B cell (primary cell): Measurements from ENCODE around the gene MAN1B1. TPM values are rescaled to one million over a fixed set of nuclear protein-coding genes. Genes with fewer than 3 reads are reported as not detected.

Source experiments
- ATAC-seq: fragments of 200-7000 bp; cut with Tn5 transposase; one replicate; pipeline ENCODE4 v1.10.0; 2021; ENCODE audit warnings: low read depth, mild to moderate bottlenecking, moderate number of reproducible peaks, moderate library complexity
- CTCF ChIA-PET: fragments of 350-600 bp; sonication (Branson Sonifier 250); formaldehyde crosslinking; loops from one replicate; lab custom pipeline; 2021; ENCODE audit warnings: antibody characterized with exemption, inconsistent platforms; lab: Charles Lee
- POLR2A ChIA-PET: fragments of 350-600 bp; sonication (Branson Sonifier 250); formaldehyde crosslinking; loops from one replicate; lab custom pipeline; 2021; ENCODE audit warnings: antibody characterized with exemption; lab: Charles Lee
- DNase-seq: peaks from one replicate; pipeline ENCODE4 v3.0.0; 2013
- H2AFZ ChIP-seq: 2 replicates; pipeline ENCODE4 v1.6.1; 2012; ENCODE audit warnings: mild to moderate bottlenecking, low read depth, low read length; ENCODE audit not compliant: insufficient read depth, poor library complexity, severe bottlenecking
- H3K27ac ChIP-seq, 2 donors: 1 replicate in 1 of 2; 2 replicates in 1 of 2; pipeline ENCODE4 v1.5.1; 2012 to 2013; ENCODE audit warnings: low read length in 2 of 2, mild to moderate bottlenecking in 2 of 2, moderate library complexity in 1 of 2
- H3K27me3 ChIP-seq, 4 experiments: fragments of 200-600 bp in 1 of 4; sonication (generic) in 1 of 4; replicated peaks in 1 of 4; 1 replicate in 2 of 4; 2 replicates in 2 of 4; pipeline versions ENCODE4 v1.6.1 to v1.7.0; 2013 to 2016; ENCODE audit warnings: low read length in 3 of 4, mild to moderate bottlenecking in 2 of 4, mixed read lengths in 1 of 4, moderate library complexity in 1 of 4; ENCODE audit not compliant: insufficient read depth in 4 of 4, control insufficient read depth in 3 of 4; ENCODE audit errors: control extremely low read depth in 1 of 4
- H3K36me3 ChIP-seq, 2 experiments: replicated peaks in 1 of 2; 1 replicate in 1 of 2; 2 replicates in 1 of 2; pipeline versions ENCODE4 v1.6.1 to v1.7.1; 2013; ENCODE audit warnings: low read length in 1 of 2; ENCODE audit not compliant: insufficient read depth in 2 of 2, control insufficient read depth in 1 of 2; ENCODE audit errors: control extremely low read depth in 1 of 2, extremely low read depth in 1 of 2
- H3K4me1 ChIP-seq, 2 donors: fragments of 200-600 bp in 1 of 2; sonication (generic) in 1 of 2; 1 replicate in 1 of 2; 2 replicates in 1 of 2; pipeline versions ENCODE4 v1.5.1 to v1.6.1; 2013 to 2017; ENCODE audit warnings: low read length in 2 of 2; ENCODE audit not compliant: control insufficient read depth in 2 of 2, insufficient read depth in 2 of 2
- H3K4me2 ChIP-seq: replicated peaks from 2 replicates; pipeline ENCODE3; 2012; ENCODE audit warnings: mild to moderate bottlenecking, low read depth, low read length; ENCODE audit not compliant: poor library complexity, severe bottlenecking
- H3K4me3 ChIP-seq, 5 experiments: fragments of 200-600 bp in 1 of 5; sonication (generic) in 1 of 5; 1 replicate in 3 of 5; 2 replicates in 2 of 5; pipeline versions ENCODE4 v1.5.1 to v1.7.0; 2011 to 2016; ENCODE audit warnings: low read length in 4 of 5, mild to moderate bottlenecking in 4 of 5, low read depth in 2 of 5, control low read depth in 1 of 5, moderate library complexity in 1 of 5; ENCODE audit not compliant: insufficient read depth in 1 of 5; ENCODE audit errors: control extremely low read depth in 1 of 5, extremely low read depth in 1 of 5
- H3K79me2 ChIP-seq: fragments of 200-600 bp; sonication (generic); one replicate; pipeline ENCODE4 v1.6.0; 2016; ENCODE audit warnings: low read length; ENCODE audit not compliant: control insufficient read depth, insufficient read depth
- H3K9ac ChIP-seq: fragments of 200-600 bp; sonication (generic); 2 replicates; pipeline ENCODE4 v1.6.1; 2017; ENCODE audit warnings: mild to moderate bottlenecking, low read length, moderate library complexity
- H3K9me3 ChIP-seq, 3 donors: one replicate each; pipeline versions ENCODE4 v1.6.1 to v1.7.1; 2013; ENCODE audit warnings: low read length in 2 of 3; ENCODE audit not compliant: control insufficient read depth in 2 of 3, insufficient read depth in 1 of 3; ENCODE audit errors: control extremely low read depth in 1 of 3
- H4K20me1 ChIP-seq: 2 replicates; pipeline ENCODE4 v1.6.0; 2012; ENCODE audit warnings: mild to moderate bottlenecking, low read length; ENCODE audit not compliant: insufficient read depth, control insufficient read depth, poor library complexity, severe bottlenecking
- H3K27ac Mint-ChIP-seq: one replicate; pipeline ENCODE4 v1.8.0; 2021; ENCODE audit warnings: mixed read lengths
- H3K27me3 Mint-ChIP-seq: one replicate; pipeline ENCODE4 v1.8.0; 2021; ENCODE audit warnings: mixed read lengths
- H3K4me1 Mint-ChIP-seq: one replicate; pipeline ENCODE4 v1.8.0; 2021; ENCODE audit warnings: mixed read lengths
- H3K4me3 Mint-ChIP-seq: one replicate; pipeline ENCODE4 v1.8.0; 2021; ENCODE audit warnings: mixed read lengths
- H3K9me3 Mint-ChIP-seq: one replicate; pipeline ENCODE4 v1.8.0; 2022; ENCODE audit warnings: mixed read lengths; ENCODE audit not compliant: insufficient read depth
- EZH2 ChIP-seq: IDR thresholded peaks from 2 replicates; pipeline ENCODE4 v1.6.1; 2012; ENCODE audit warnings: borderline replicate concordance, low read depth, mild to moderate bottlenecking, moderate library complexity, low read length; ENCODE audit not compliant: insufficient read depth, poor library complexity, severe bottlenecking
- WGBS: methylation state at CpG from one replicate; pipeline ENCODE4 v1.1.5; 2013; ENCODE audit warnings: missing lambda C conversion rate; ENCODE audit not compliant: insufficient coverage; 5-methylcytosine and 5-hydroxymethylcytosine counted together
- intact Hi-C: fragments of 100-400 bp; cut with micrococcal nuclease; formaldehyde crosslinking; loops from one replicate; pipeline ENCODE4 v1.10.0; 2022
- polyA plus RNA-seq: library from polyadenylated mRNA; depleted of rRNA; stranded (reverse); fragments of >200 nt; gene quantifications from 2 replicates; pipeline ENCODE4 v1.2.3, GENCODE V29; 2012
- total RNA-seq, 2 donors: library from RNA; stranded (reverse); fragments of 120-200 nt in 1 of 2; gene quantifications; 1 replicate in 1 of 2; 2 replicates in 1 of 2; pipeline versions ENCODE4 v1.2.3 to v1.2.4, GENCODE V29; 2013 to 2022
- TF ChIP-seq, protein P1 (sequence below): fragments of 200-600 bp; IDR thresholded peaks from one replicate; pipeline ENCODE4 v1.8.0; 2022; ENCODE audit warnings: antibody characterized with exemption, mild to moderate bottlenecking

MAN1B1 gene
- total and polyA plus RNA-seq, 2 donors (not counting 1 experiment from before 2014, with no cell fraction given): 47.0 to 68.4 TPM

DNA sequence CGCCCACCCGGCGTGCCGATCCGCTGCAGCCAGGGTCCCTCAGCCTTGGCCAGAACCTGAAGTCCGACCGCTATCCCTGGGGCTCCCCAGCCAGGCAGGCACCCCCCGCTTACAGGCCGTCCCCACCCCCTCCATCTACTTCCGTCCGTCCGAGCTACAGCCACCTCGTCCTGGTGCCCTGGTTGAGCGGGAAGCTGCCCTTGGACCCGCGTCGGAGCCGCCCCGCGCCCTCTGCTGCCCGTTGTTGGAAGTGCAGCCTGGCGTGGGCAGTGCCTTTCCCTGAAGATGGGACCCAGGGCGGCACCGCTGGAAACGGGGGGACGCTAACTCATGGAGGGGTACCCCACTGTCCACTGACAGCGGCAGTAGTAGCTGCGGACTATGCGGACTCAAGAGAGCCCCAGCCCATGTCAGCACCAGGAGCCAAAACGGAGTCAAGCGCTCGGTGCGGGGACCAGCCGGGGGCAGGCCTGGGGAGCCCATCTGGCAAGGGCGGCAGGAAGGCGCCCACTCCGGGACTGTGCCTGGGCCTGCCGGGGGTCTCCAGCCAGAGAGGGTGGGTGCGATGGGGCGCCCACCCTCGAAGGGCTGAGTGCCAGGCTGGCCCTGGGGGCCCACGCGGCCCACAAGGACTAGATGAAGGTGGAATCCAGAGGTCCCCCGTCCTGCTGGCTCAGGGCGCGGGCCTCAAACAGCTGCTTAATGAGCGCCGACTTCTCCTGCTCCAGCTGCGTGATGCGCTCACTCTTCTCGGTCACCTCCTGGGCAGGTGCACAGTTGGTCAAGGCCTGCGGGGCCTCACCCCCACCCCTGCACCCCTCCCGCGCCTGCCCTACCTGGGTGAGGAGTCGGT is 22.5 kb upstream of the MAN1B1 start:
- H4K20me1 ChIP-seq: peaks cover 8% of the 10 kb centered on the region
- POLR2A ChIA-PET: no interaction called here
- WGBS: 59% methylated on average over 54 of the region's 55 CpGs

More for the DNA sequence above, 22.5 kb upstream of the MAN1B1 start:
- ATAC-seq: peak; percentile 32
- Histone ChIP-seq H3K4me3 (no peak overlapping the region), H3K36me3 (no peaks in the 10 kb centered on the region), H3K4me2 (no peak overlapping the region), H3K27ac (no peak overlapping the region), H3K9ac (no peak overlapping the region), H3K4me1 (peaks cover 5 to 19% of the 10 kb centered on the region in 2 donors), H2AFZ (no peak overlapping the region), H3K9me3 (peaks cover 0 to 3% (median 0%) of the 10 kb centered on the region in 3 donors), H3K27me3 (peaks cover 0 to 11% (median under 1%) of the 10 kb centered on the region in 4 experiments), H3K79me2 (no peaks in the 10 kb centered on the region)
- H3K27me3 Mint-ChIP-seq: peaks cover 6% of the 10 kb centered on the region
- intact Hi-C loops: no loop called here
- peak; percentile 70 for DNase-seq
- CTCF ChIA-PET: interaction anchor here (0.7 to 6.2 kb wide), 20 partner anchors 12 to 303 kb away, joined by 3 to 61 read pairs (median 3); partner anchors contain the start of genes NPDC1, RNF224, TUBB4B and UAP1L1
- H3K4me1 Mint-ChIP-seq: peaks cover 8% of the 10 kb centered on the region
- no peak overlapping the region for H3K4me3 Mint-ChIP-seq
- TF ChIP-seq EZH2: no peak
- TF ChIP-seq, protein P1, sequence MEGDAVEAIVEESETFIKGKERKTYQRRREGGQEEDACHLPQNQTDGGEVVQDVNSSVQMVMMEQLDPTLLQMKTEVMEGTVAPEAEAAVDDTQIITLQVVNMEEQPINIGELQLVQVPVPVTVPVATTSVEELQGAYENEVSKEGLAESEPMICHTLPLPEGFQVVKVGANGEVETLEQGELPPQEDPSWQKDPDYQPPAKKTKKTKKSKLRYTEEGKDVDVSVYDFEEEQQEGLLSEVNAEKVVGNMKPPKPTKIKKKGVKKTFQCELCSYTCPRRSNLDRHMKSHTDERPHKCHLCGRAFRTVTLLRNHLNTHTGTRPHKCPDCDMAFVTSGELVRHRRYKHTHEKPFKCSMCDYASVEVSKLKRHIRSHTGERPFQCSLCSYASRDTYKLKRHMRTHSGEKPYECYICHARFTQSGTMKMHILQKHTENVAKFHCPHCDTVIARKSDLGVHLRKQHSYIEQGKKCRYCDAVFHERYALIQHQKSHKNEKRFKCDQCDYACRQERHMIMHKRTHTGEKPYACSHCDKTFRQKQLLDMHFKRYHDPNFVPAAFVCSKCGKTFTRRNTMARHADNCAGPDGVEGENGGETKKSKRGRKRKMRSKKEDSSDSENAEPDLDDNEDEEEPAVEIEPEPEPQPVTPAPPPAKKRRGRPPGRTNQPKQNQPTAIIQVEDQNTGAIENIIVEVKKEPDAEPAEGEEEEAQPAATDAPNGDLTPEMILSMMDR: peak; percentile 86
- no peaks in the 10 kb centered on the region for H3K9me3 Mint-ChIP-seq
- peak overlapping the region; percentile 46 for H3K27ac Mint-ChIP-seq
